Prostate gland (tissue), 2 donors: Measurements from ENCODE around the gene TACR2. TPM values are rescaled to one million over a fixed set of nuclear protein-coding genes. Genes with fewer than 3 reads are reported as not detected.

Experiments used
- DNase-seq: peaks from one replicate; pipeline ENCODE4 v3.0.0-alpha.2; 2019; ENCODE audit warnings: low spot score
- H3K27ac ChIP-seq, 2 donors: fragments of 200-600 bp; sonication (generic); 2 replicates each; pipeline ENCODE4 v1.5.1; 2017 to 2019
- H3K27me3 ChIP-seq: fragments of 200-600 bp; sonication (generic); replicated peaks from 2 replicates; pipeline ENCODE4 v1.5.1; 2019; ENCODE audit not compliant: insufficient read depth
- H3K36me3 ChIP-seq, 2 donors: fragments of 200-600 bp; sonication (generic); 1 replicate in 1 of 2; 2 replicates in 1 of 2; pipeline versions ENCODE4 v1.5.1 to v1.8.1; 2017 to 2019
- H3K4me1 ChIP-seq: fragments of 200-600 bp; sonication (generic); replicated peaks from 2 replicates; pipeline ENCODE4 v1.5.1; 2019
- H3K4me3 ChIP-seq, 2 donors: fragments of 200-600 bp; sonication (generic); 2 replicates each; pipeline ENCODE4 v1.5.1; 2017 to 2019
- H3K9me3 ChIP-seq: fragments of 200-600 bp; sonication (generic); 2 replicates; pipeline ENCODE4 v1.5.1; 2017
- CTCF ChIP-seq, 4 experiments: fragments of 200-600 bp in 2 of 4; fragments of 450-650 bp in 2 of 4; sonication (generic) in 2 of 4; IDR thresholded peaks; 1 replicate in 3 of 4; 2 replicates in 1 of 4; pipeline ENCODE4 v1.5.1; 2016 to 2019; ENCODE audit warnings: antibody characterized with exemption in 4 of 4, mild to moderate bottlenecking in 2 of 4, moderate library complexity in 2 of 4
- POLR2A ChIP-seq: fragments of 450-650 bp; IDR thresholded peaks from one replicate; pipeline ENCODE4 v1.6.1; 2016; ENCODE audit warnings: antibody characterized with exemption, mild to moderate bottlenecking
- POLR2AphosphoS5 ChIP-seq: sonication (generic); formaldehyde crosslinking; IDR thresholded peaks from one replicate; pipeline ENCODE4 v1.6.1; 2017; ENCODE audit warnings: antibody characterized with exemption
- WGBS: methylation state at CpG from one replicate; pipeline ENCODE4 v1.1.5; 2018; 5-methylcytosine and 5-hydroxymethylcytosine counted together
- intact Hi-C: fragments of 100-400 bp; cut with DNase I; formaldehyde crosslinking; loops from one replicate; pipeline ENCODE4 v1.14.2; 2022
- total RNA-seq, 2 donors: library from RNA; depleted of rRNA; stranded (reverse); fragments of >200 nt; gene quantifications; one replicate each; pipeline ENCODE4 v1.1.0, GENCODE V29; 2016

TACR2 gene
- total RNA-seq, 2 donors from 2014 or later, result 0.77 to 2.4 TPM

GRCh38 chr10:69377933-69378332 is 38.8 kb downstream of the TACR2 start:
- peaks cover 22% of the 10 kb centered on the region for H3K4me1 ChIP-seq
- WGBS, result 18% methylated on average over 3 of the region's 3 CpGs
- peaks cover 5% of the 10 kb centered on the region in 2 donors for H3K36me3 ChIP-seq

GRCh38 chr10:69377191-69377590 is 39.5 kb downstream of the TACR2 start:
- H3K27ac ChIP-seq, result peak overlapping the region; percentile 71 to 77
- H3K27me3 ChIP-seq, result no peaks in the 10 kb centered on the region
- no peak for DNase-seq
- 64% methylated on average over 6 of the region's 6 CpGs for WGBS
- H3K9me3 ChIP-seq, result no peaks in the 10 kb centered on the region
- H3K4me3 ChIP-seq, result no peak overlapping the region
- intact Hi-C loops, result loop anchor here (5.0 kb wide), 2 partner anchors 45 to 60 kb away; no protein-coding TSS in a partner anchor
- TF ChIP-seq POLR2A (no peak), POLR2AphosphoS5 (no peak), CTCF (IDR thresholded peaks at IDR 0.05) (no peak)
- H3K36me3 ChIP-seq, result peaks cover 0 to 5% of the 10 kb centered on the region in 2 donors
- peaks cover 22% of the 10 kb centered on the region for H3K4me1 ChIP-seq

More at GRCh38 chr10:69377933-69378332, 38.8 kb downstream of the TACR2 start:
- no peak overlapping the region for H3K4me3 ChIP-seq
- no peak for DNase-seq
- H3K27ac ChIP-seq, result peak overlapping the region; percentile 71 to 77
- no peaks in the 10 kb centered on the region for H3K9me3 ChIP-seq
- H3K27me3 ChIP-seq, result no peaks in the 10 kb centered on the region
- TF ChIP-seq CTCF (IDR thresholded peaks at IDR 0.05), result no peak
- TF ChIP-seq POLR2AphosphoS5, result no peak
- TF ChIP-seq POLR2A, result no peak
- intact Hi-C loops, result loop anchor here (5.0 kb wide), 2 partner anchors 46 to 61 kb away; no protein-coding TSS in a partner anchor

GRCh38 chr10:69376662-69377061 is 40.1 kb downstream of the TACR2 start:
- peak overlapping the region; percentile 71 to 77 for H3K27ac ChIP-seq
- H3K9me3 ChIP-seq, result no peaks in the 10 kb centered on the region
- intact Hi-C loops, result loop anchor here (5.0 kb wide), 2 partner anchors 44 to 59 kb away; no protein-coding TSS in a partner anchor
- TF ChIP-seq POLR2A (no peak), CTCF (IDR thresholded peaks at IDR 0.05) (no peak), POLR2AphosphoS5 (no peak)
- WGBS, result 77% methylated on average over 11 of the region's 11 CpGs
- H3K4me1 ChIP-seq, result peaks cover 22% of the 10 kb centered on the region
- no peak overlapping the region for H3K4me3 ChIP-seq
- peaks cover 0 to 5% of the 10 kb centered on the region in 2 donors for H3K36me3 ChIP-seq
- H3K27me3 ChIP-seq, result no peaks in the 10 kb centered on the region
- no peak for DNase-seq

GRCh38 chr10:69375307-69376151 is 41.2 kb downstream of the TACR2 start:
- Histone ChIP-seq H3K9me3 (no peaks in the 10 kb centered on the region), H3K36me3 (peaks cover 0 to 5% of the 10 kb centered on the region in 2 donors), H3K27ac (peak overlapping the region; percentile 71 to 77), H3K27me3 (no peaks in the 10 kb centered on the region), H3K4me3 (no peak overlapping the region), H3K4me1 (peaks cover 22% of the 10 kb centered on the region)
- TF ChIP-seq CTCF (IDR thresholded peaks at IDR 0.05) (peak in 2 of 4 experiments; percentile 26 to 56), POLR2A (no peak), POLR2AphosphoS5 (peak; percentile 81)
- intact Hi-C loops, result loop anchor here (5.0 kb wide), 2 partner anchors 43 to 58 kb away; no protein-coding TSS in a partner anchor
- DNase-seq, result peak; percentile 94
- 10% methylated on average over 18 of the region's 19 CpGs for WGBS
